ENCODE measurements around the gene NAB1. TPM values are rescaled to one million over a fixed set of nuclear protein-coding genes. Genes with fewer than 3 reads are reported as not detected.
A peak's percentile ranks its signal among the peaks of the same experiment; 100 is the strongest.

The NAB1 gene
- total RNA-seq, 4 donors from 2014 or later: 34.3 to 63.9 (median 38.4) TPM

- intact Hi-C loops (cut with DNase I; ENCODE audit: low total_unique reads): no loop called here
Observed at GRCh38 chr2:190618030-190618429, 30.9 kb upstream of the NAB1 start.

GRCh38 chr2:190625691-190626090 lies 23.2 kb upstream of the NAB1 start:
- Histone ChIP-seq H3K36me3 (no peaks in the 10 kb centered on the region), H3K27ac (no peak overlapping the region), H3K4me3 (no peak overlapping the region), H3K9me3 (no peaks in the 10 kb centered on the region), H3K4me1 (peaks cover 0 to 15% (median 6%) of the 10 kb centered on the region in 4 donors), H3K27me3 (no peaks in the 10 kb centered on the region)
- no peak for TF ChIP-seq CTCF (IDR thresholded peaks at IDR 0.05)
- TF ChIP-seq POLR2AphosphoS5 (IDR thresholded peaks at IDR 0.05): no peak
- no peak for TF ChIP-seq EP300 (IDR thresholded peaks at IDR 0.05; ENCODE audit: low read depth)
- TF ChIP-seq POLR2A (IDR thresholded peaks at IDR 0.05): no peak
- in situ Hi-C loops (cut with MboI; ENCODE audit: low pct_ligation_motif_present in 1 of 4, low pct_unique_long_range_greater_than_20kb in 1 of 4, low sequenced_read_pairs in 3 of 4): loop anchor here in 1 of 4 donors (25.0 kb wide), 1 partner anchor 88 kb away; the partner anchor contains the start of gene NEMP2
- intact Hi-C loops (cut with DNase I; ENCODE audit: low total_unique reads): loop anchor here (5.0 kb wide), 1 partner anchor 48 kb away; no protein-coding TSS in a partner anchor
- no peak for DNase-seq

More at GRCh38 chr2:190618030-190618429, 30.9 kb upstream of the NAB1 start:
- H3K27me3 ChIP-seq: no peaks in the 10 kb centered on the region
- no peak for DNase-seq
- no peak overlapping the region for H3K27ac ChIP-seq
- H3K4me3 ChIP-seq: no peak overlapping the region
- TF ChIP-seq CTCF (IDR thresholded peaks at IDR 0.05) (no peak), POLR2AphosphoS5 (IDR thresholded peaks at IDR 0.05) (no peak), POLR2A (IDR thresholded peaks at IDR 0.05) (no peak), EP300 (IDR thresholded peaks at IDR 0.05; ENCODE audit: low read depth) (no peak)
- no peaks in the 10 kb centered on the region for H3K36me3 ChIP-seq
- H3K4me1 ChIP-seq: peaks cover 0 to 5% (median 0%) of the 10 kb centered on the region in 4 donors
- H3K9me3 ChIP-seq: no peaks in the 10 kb centered on the region
- WGBS, 2 donors (ENCODE audit: low coverage in 1 of 2): 29 to 69% methylated on average over 2 to 3 of the region's 3 CpGs
- in situ Hi-C loops (cut with MboI; ENCODE audit: low pct_ligation_motif_present in 1 of 4, low pct_unique_long_range_greater_than_20kb in 1 of 4, low sequenced_read_pairs in 3 of 4): no loop called here

- Histone ChIP-seq H3K4me1 (peaks cover 0 to 15% (median 6%) of the 10 kb centered on the region in 4 donors), H3K4me3 (no peak overlapping the region), H3K27me3 (no peaks in the 10 kb centered on the region), H3K27ac (no peak overlapping the region), H3K36me3 (no peaks in the 10 kb centered on the region), H3K9me3 (no peaks in the 10 kb centered on the region)
- in situ Hi-C loops (cut with MboI; ENCODE audit: low pct_ligation_motif_present in 1 of 4, low pct_unique_long_range_greater_than_20kb in 1 of 4, low sequenced_read_pairs in 3 of 4): loop anchor here in 1 of 4 donors (25.0 kb wide), 1 partner anchor 89 kb away; the partner anchor contains the start of gene NEMP2
- WGBS, 2 donors (ENCODE audit: low coverage in 1 of 2): 52 to 83% methylated on average over 2 to 7 of the region's 7 CpGs
- TF ChIP-seq POLR2A (IDR thresholded peaks at IDR 0.05): no peak
- TF ChIP-seq EP300 (IDR thresholded peaks at IDR 0.05; ENCODE audit: low read depth): no peak
- TF ChIP-seq POLR2AphosphoS5 (IDR thresholded peaks at IDR 0.05): no peak
- TF ChIP-seq CTCF (IDR thresholded peaks at IDR 0.05): no peak
- DNase-seq: no peak
- intact Hi-C loops (cut with DNase I; ENCODE audit: low total_unique reads): loop anchor here (5.0 kb wide), 1 partner anchor 49 kb away; no protein-coding TSS in a partner anchor
Observed at GRCh38 chr2:190626641-190627210, 22.2 kb upstream of the NAB1 start.

GRCh38 chr2:190627448-190628412 lies 21.2 kb upstream of the NAB1 start:
- WGBS, 2 donors (ENCODE audit: low coverage in 1 of 2): 4 to 11% methylated on average over 16 to 23 of the region's 23 CpGs
- no peaks in the 10 kb centered on the region for H3K27me3 ChIP-seq
- no peak for TF ChIP-seq POLR2AphosphoS5 (IDR thresholded peaks at IDR 0.05)
- TF ChIP-seq CTCF (IDR thresholded peaks at IDR 0.05): no peak
- DNase-seq: peak; percentile 48
- peaks cover 0 to 15% (median 6%) of the 10 kb centered on the region in 4 donors for H3K4me1 ChIP-seq
- peak overlapping the region; percentile 18 to 52 (median 39) for H3K27ac ChIP-seq
- H3K4me3 ChIP-seq: peak overlapping the region; percentile 5 to 58 (median 21)
- in situ Hi-C loops (cut with MboI; ENCODE audit: low pct_ligation_motif_present in 1 of 4, low pct_unique_long_range_greater_than_20kb in 1 of 4, low sequenced_read_pairs in 3 of 4): loop anchor here in 1 of 4 donors (25.0 kb wide), 1 partner anchor 90 kb away; the partner anchor contains the start of gene NEMP2
- H3K36me3 ChIP-seq: no peaks in the 10 kb centered on the region
- H3K9me3 ChIP-seq: no peaks in the 10 kb centered on the region
- intact Hi-C loops (cut with DNase I; ENCODE audit: low total_unique reads): loop anchor here (5.0 kb wide), 1 partner anchor 50 kb away; no protein-coding TSS in a partner anchor

All from transverse colon (tissue), 4 donors.